ENCODE data around the gene PLEK.

Gene PLEK

DNA sequence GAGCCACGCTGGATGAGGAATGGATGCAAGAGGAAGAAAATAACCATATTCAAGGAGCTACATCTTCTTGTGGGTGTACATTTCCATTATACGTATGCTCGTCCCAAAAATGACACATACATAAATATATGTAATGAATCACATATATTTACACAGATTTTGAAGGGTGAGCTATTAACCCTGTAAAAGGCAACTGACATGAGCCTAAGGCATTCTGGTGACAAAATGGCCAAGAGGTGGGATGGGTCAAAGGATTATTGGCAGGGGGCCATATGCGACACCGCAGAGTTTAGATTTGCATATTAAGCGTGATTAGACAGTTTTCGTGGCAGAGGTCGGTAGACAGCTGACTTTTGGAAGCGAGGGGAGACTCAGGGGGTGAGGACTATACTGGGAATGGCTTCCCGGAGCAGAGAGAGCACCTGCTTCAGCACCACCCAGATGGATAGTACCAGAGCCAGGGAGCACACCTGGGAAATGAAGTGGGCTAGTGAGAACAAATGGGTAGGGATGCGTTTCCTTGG is 44.9 kb upstream of the PLEK start:
- no peak overlapping the region for H2AK5ac ChIP-seq (ENCODE audit: low read length)
- H4K5ac ChIP-seq (ENCODE audit: low read length): no peak overlapping the region
- H2BK15ac ChIP-seq (replicated peaks; ENCODE audit: low read depth): no peak overlapping the region
- H3K23ac ChIP-seq (ENCODE audit: low read length): no peak overlapping the region
- H3K4me1 ChIP-seq (ENCODE audit: control insufficient read depth, low read depth, low read length): no peaks in the 10 kb centered on the region
- peaks cover 11% of the 10 kb centered on the region for H3K27me3 ChIP-seq (ENCODE audit: insufficient read depth, low read length, poor library complexity)
- H2BK5ac ChIP-seq (ENCODE audit: low read length): no peak overlapping the region
- H3K56ac ChIP-seq (ENCODE audit: low read length): no peak overlapping the region
- H3K27ac ChIP-seq (ENCODE audit: low read depth, low read length): no peak overlapping the region
- H3K4me2 ChIP-seq (ENCODE audit: low read length): peak overlapping the region; percentile 97
- no peaks in the 10 kb centered on the region for H3K79me1 ChIP-seq (ENCODE audit: low read length)
- H3K4me3 ChIP-seq (ENCODE audit: low read length): no peak overlapping the region
- no peak overlapping the region for H3K18ac ChIP-seq (ENCODE audit: low read length)
- H3K36me3 ChIP-seq (ENCODE audit: control insufficient read depth, insufficient read depth, low read length): no peaks in the 10 kb centered on the region
- no peak overlapping the region for H4K8ac ChIP-seq (ENCODE audit: low read depth, low read length)
- H3K79me2 ChIP-seq (ENCODE audit: control insufficient read depth, insufficient read depth, low read length): no peaks in the 10 kb centered on the region
- no peak overlapping the region for H2BK120ac ChIP-seq (ENCODE audit: low read depth, low read length)
- H3K9ac ChIP-seq (ENCODE audit: low read length): no peak overlapping the region
- no peak overlapping the region for H3K4ac ChIP-seq (ENCODE audit: low read depth, low read length)
- no CpG with 5 or more reads among the region's 11 CpGs for WGBS (ENCODE audit: extremely low coverage, insufficient coverage, low lambda C conversion rate)
- DNase-seq: peak; percentile 69

DNA sequence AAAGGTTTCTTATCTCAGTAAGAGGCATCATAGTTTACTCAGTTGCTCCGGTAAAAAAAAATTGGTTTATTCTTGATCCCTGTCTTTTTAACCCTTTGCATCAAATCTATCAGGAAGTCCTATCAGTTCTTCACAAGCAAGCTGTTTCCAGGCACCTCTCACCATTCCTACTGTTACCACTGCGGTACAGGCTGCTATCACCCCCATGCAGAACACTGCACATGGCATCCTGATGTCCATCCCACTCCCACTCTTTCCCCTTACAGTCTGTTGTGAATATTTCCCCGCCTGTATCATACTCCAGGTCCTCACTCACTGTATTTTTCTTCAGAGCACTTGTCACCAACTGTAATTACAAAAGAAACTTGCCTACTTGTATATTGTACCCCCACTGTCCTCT is 40.0 kb upstream of the PLEK start:
- Histone ChIP-seq H3K27me3 (ENCODE audit: insufficient read depth, low read length, poor library complexity) (no peaks in the 10 kb centered on the region), H3K27ac (ENCODE audit: low read depth, low read length) (no peak overlapping the region), H3K36me3 (ENCODE audit: control insufficient read depth, insufficient read depth, low read length) (no peaks in the 10 kb centered on the region), H2BK15ac (replicated peaks; ENCODE audit: low read depth) (no peak overlapping the region), H3K56ac (ENCODE audit: low read length) (no peak overlapping the region), H2AK5ac (ENCODE audit: low read length) (no peak overlapping the region), H3K4ac (ENCODE audit: low read depth, low read length) (no peak overlapping the region), H4K8ac (ENCODE audit: low read depth, low read length) (no peak overlapping the region), H3K23ac (ENCODE audit: low read length) (no peak overlapping the region), H3K79me2 (ENCODE audit: control insufficient read depth, insufficient read depth, low read length) (no peaks in the 10 kb centered on the region), H3K4me3 (ENCODE audit: low read length) (no peak overlapping the region), H2BK5ac (ENCODE audit: low read length) (no peak overlapping the region), H3K4me2 (ENCODE audit: low read length) (no peak overlapping the region), H3K18ac (ENCODE audit: low read length) (no peak overlapping the region), H4K5ac (ENCODE audit: low read length) (no peak overlapping the region), H2BK120ac (ENCODE audit: low read depth, low read length) (no peak overlapping the region), H3K4me1 (ENCODE audit: control insufficient read depth, low read depth, low read length) (no peaks in the 10 kb centered on the region), H3K9ac (ENCODE audit: low read length) (no peak overlapping the region), H3K79me1 (ENCODE audit: low read length) (no peaks in the 10 kb centered on the region)
- DNase-seq: no peak
- WGBS (ENCODE audit: extremely low coverage, insufficient coverage, low lambda C conversion rate): no CpG with 5 or more reads among the region's 3 CpGs

DNA sequence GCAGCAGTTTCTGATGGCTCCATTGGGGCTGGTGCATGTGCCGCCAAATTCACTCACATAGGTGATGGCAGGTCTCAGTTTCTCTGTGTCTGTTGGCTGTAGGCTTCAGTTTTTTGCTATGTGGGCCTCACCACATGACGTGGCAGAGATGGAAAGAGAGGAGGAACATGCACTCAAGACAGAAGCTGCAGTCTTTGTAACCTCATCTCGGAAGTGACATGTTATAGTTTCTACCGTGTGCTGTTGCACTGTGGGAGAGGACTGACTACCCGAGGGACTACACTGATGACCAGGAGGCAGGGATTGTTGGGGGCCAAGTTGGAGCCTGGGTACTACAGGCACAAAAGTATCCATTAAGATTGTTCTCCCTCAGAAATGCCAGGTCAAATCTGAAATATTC is 36.2 kb upstream of the PLEK start:
- no CpG with 5 or more reads among the region's 5 CpGs for WGBS (ENCODE audit: extremely low coverage, insufficient coverage, low lambda C conversion rate)
- H2BK120ac ChIP-seq (ENCODE audit: low read depth, low read length): no peak overlapping the region
- H3K18ac ChIP-seq (ENCODE audit: low read length): no peak overlapping the region
- no peak for DNase-seq
- H4K5ac ChIP-seq (ENCODE audit: low read length): no peak overlapping the region
- no peak overlapping the region for H4K8ac ChIP-seq (ENCODE audit: low read depth, low read length)
- H2AK5ac ChIP-seq (ENCODE audit: low read length): no peak overlapping the region
- no peak overlapping the region for H3K56ac ChIP-seq (ENCODE audit: low read length)
- H3K79me1 ChIP-seq (ENCODE audit: low read length): no peaks in the 10 kb centered on the region
- H3K4ac ChIP-seq (ENCODE audit: low read depth, low read length): no peak overlapping the region
- no peak overlapping the region for H2BK5ac ChIP-seq (ENCODE audit: low read length)
- no peak overlapping the region for H3K23ac ChIP-seq (ENCODE audit: low read length)
- H3K4me3 ChIP-seq (ENCODE audit: low read length): no peak overlapping the region
- H3K36me3 ChIP-seq (ENCODE audit: control insufficient read depth, insufficient read depth, low read length): no peaks in the 10 kb centered on the region
- H3K4me1 ChIP-seq (ENCODE audit: control insufficient read depth, low read depth, low read length): no peaks in the 10 kb centered on the region
- H3K27me3 ChIP-seq (ENCODE audit: insufficient read depth, low read length, poor library complexity): no peaks in the 10 kb centered on the region
- H3K27ac ChIP-seq (ENCODE audit: low read depth, low read length): no peak overlapping the region
- H3K9ac ChIP-seq (ENCODE audit: low read length): no peak overlapping the region
- no peak overlapping the region for H2BK15ac ChIP-seq (replicated peaks; ENCODE audit: low read depth)
- H3K4me2 ChIP-seq (ENCODE audit: low read length): no peak overlapping the region
- H3K79me2 ChIP-seq (ENCODE audit: control insufficient read depth, insufficient read depth, low read length): no peaks in the 10 kb centered on the region

DNA sequence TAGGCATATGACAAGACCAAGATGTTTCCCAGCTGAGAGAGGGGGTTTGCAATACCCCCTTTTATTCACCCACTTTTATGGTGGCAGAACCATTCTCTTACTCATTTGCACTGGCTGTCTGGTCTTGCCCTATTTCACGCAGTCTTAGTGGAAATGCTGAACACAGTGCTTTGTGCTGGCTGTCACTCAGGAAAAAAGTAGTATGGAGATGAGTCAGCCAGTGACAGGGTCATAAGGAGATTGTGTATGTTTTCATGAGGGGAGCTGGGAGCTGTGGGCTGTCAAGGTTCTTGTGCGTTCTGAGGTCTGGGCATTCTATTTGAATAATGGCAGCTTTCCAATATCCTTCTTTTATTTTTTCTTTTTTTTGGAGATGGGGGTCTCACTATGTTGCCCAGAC is 34.4 kb upstream of the PLEK start:
- whole genome bisulfite sequencing (ENCODE audit: extremely low coverage, insufficient coverage, low lambda C conversion rate): no CpG with 5 or more reads among the region's 2 CpGs
- Histone ChIP-seq H3K27ac (ENCODE audit: low read depth, low read length) (no peak overlapping the region), H3K4me3 (ENCODE audit: low read length) (no peak overlapping the region)

DNA sequence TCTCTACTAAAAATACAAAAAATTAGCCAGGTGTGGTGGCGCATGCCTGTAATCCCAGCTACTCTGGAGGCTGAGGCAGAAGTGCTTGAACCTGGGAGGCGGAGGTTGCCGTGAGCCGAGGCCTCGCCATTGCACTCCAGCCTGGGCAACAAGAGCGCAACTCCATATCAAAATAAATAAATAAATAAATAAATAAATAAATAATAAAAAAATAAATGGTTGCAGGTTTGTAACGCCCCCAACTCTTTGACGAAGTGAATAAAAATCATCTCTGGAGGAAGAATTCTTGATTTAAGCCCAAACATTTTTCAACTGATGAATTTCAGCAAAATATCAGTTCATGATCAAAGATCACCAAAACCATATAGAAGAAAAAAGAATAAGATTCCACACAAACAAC is 32.1 kb upstream of the PLEK start:
- Histone ChIP-seq H3K27ac (ENCODE audit: low read depth, low read length) (no peak overlapping the region), H4K8ac (ENCODE audit: low read depth, low read length) (no peak overlapping the region), H3K27me3 (ENCODE audit: insufficient read depth, low read length, poor library complexity) (no peaks in the 10 kb centered on the region), H3K4me1 (ENCODE audit: control insufficient read depth, low read depth, low read length) (no peaks in the 10 kb centered on the region), H2AK5ac (ENCODE audit: low read length) (no peak overlapping the region), H3K4ac (ENCODE audit: low read depth, low read length) (no peak overlapping the region), H3K4me2 (ENCODE audit: low read length) (no peak overlapping the region), H3K56ac (ENCODE audit: low read length) (no peak overlapping the region), H4K5ac (ENCODE audit: low read length) (no peak overlapping the region), H2BK5ac (ENCODE audit: low read length) (no peak overlapping the region), H3K79me2 (ENCODE audit: control insufficient read depth, insufficient read depth, low read length) (no peaks in the 10 kb centered on the region), H3K9ac (ENCODE audit: low read length) (no peak overlapping the region), H3K23ac (ENCODE audit: low read length) (no peak overlapping the region), H3K4me3 (ENCODE audit: low read length) (no peak overlapping the region), H3K36me3 (ENCODE audit: control insufficient read depth, insufficient read depth, low read length) (no peaks in the 10 kb centered on the region), H2BK120ac (ENCODE audit: low read depth, low read length) (no peak overlapping the region), H3K79me1 (ENCODE audit: low read length) (no peaks in the 10 kb centered on the region), H3K18ac (ENCODE audit: low read length) (no peak overlapping the region), H2BK15ac (replicated peaks; ENCODE audit: low read depth) (no peak overlapping the region)
- DNase-seq: no peak
- WGBS (ENCODE audit: extremely low coverage, insufficient coverage, low lambda C conversion rate): no CpG with 5 or more reads among the region's 8 CpGs

More for the DNA sequence above, 34.4 kb upstream of the PLEK start:
- H3K23ac ChIP-seq (ENCODE audit: low read length): no peak overlapping the region
- DNase-seq: no peak
- no peak overlapping the region for H3K9ac ChIP-seq (ENCODE audit: low read length)
- no peak overlapping the region for H3K56ac ChIP-seq (ENCODE audit: low read length)
- no peak overlapping the region for H2AK5ac ChIP-seq (ENCODE audit: low read length)
- no peak overlapping the region for H3K4ac ChIP-seq (ENCODE audit: low read depth, low read length)
- H2BK120ac ChIP-seq (ENCODE audit: low read depth, low read length): no peak overlapping the region
- no peak overlapping the region for H4K8ac ChIP-seq (ENCODE audit: low read depth, low read length)
- no peak overlapping the region for H3K4me2 ChIP-seq (ENCODE audit: low read length)
- no peaks in the 10 kb centered on the region for H3K27me3 ChIP-seq (ENCODE audit: insufficient read depth, low read length, poor library complexity)
- no peak overlapping the region for H2BK15ac ChIP-seq (replicated peaks; ENCODE audit: low read depth)
- no peaks in the 10 kb centered on the region for H3K36me3 ChIP-seq (ENCODE audit: control insufficient read depth, insufficient read depth, low read length)
- no peaks in the 10 kb centered on the region for H3K79me2 ChIP-seq (ENCODE audit: control insufficient read depth, insufficient read depth, low read length)
- no peaks in the 10 kb centered on the region for H3K79me1 ChIP-seq (ENCODE audit: low read length)
- no peak overlapping the region for H3K18ac ChIP-seq (ENCODE audit: low read length)
- H3K4me1 ChIP-seq (ENCODE audit: control insufficient read depth, low read depth, low read length): no peaks in the 10 kb centered on the region
- H2BK5ac ChIP-seq (ENCODE audit: low read length): no peak overlapping the region
- H4K5ac ChIP-seq (ENCODE audit: low read length): no peak overlapping the region

DNA sequence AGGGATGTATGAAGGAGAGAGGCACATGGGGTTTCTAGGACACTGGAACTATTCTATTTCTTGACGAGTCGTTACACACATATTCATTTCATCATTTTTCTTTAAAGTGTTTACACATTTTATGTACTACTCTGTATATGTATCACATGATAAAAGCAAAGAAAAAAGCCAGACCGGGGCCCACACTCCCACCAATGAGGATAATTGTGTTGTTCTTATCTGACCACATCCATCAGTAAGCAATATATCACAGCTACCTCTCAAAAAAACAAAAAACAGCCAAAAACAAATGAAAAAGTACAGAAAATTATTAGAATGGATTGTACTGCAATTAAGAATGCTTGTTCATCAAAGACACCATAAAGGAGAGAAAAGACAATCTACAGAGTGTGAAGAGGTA is 31.2 kb upstream of the PLEK start:
- no peak for DNase-seq
- H2AK5ac ChIP-seq (ENCODE audit: low read length): no peak overlapping the region
- H3K27me3 ChIP-seq (ENCODE audit: insufficient read depth, low read length, poor library complexity): no peaks in the 10 kb centered on the region
- no peak overlapping the region for H2BK15ac ChIP-seq (replicated peaks; ENCODE audit: low read depth)
- no peaks in the 10 kb centered on the region for H3K79me2 ChIP-seq (ENCODE audit: control insufficient read depth, insufficient read depth, low read length)
- no peak overlapping the region for H3K56ac ChIP-seq (ENCODE audit: low read length)
- H3K4me1 ChIP-seq (ENCODE audit: control insufficient read depth, low read depth, low read length): no peaks in the 10 kb centered on the region
- no peak overlapping the region for H3K4me2 ChIP-seq (ENCODE audit: low read length)
- H3K18ac ChIP-seq (ENCODE audit: low read length): no peak overlapping the region
- no CpG with 5 or more reads among the region's 3 CpGs for WGBS (ENCODE audit: extremely low coverage, insufficient coverage, low lambda C conversion rate)
- H2BK5ac ChIP-seq (ENCODE audit: low read length): no peak overlapping the region
- no peak overlapping the region for H4K5ac ChIP-seq (ENCODE audit: low read length)
- no peak overlapping the region for H3K4ac ChIP-seq (ENCODE audit: low read depth, low read length)
- H3K23ac ChIP-seq (ENCODE audit: low read length): no peak overlapping the region
- no peak overlapping the region for H3K27ac ChIP-seq (ENCODE audit: low read depth, low read length)
- no peak overlapping the region for H3K9ac ChIP-seq (ENCODE audit: low read length)
- H3K4me3 ChIP-seq (ENCODE audit: low read length): no peak overlapping the region
- H2BK120ac ChIP-seq (ENCODE audit: low read depth, low read length): no peak overlapping the region
- no peak overlapping the region for H4K8ac ChIP-seq (ENCODE audit: low read depth, low read length)
- H3K79me1 ChIP-seq (ENCODE audit: low read length): no peaks in the 10 kb centered on the region
- no peaks in the 10 kb centered on the region for H3K36me3 ChIP-seq (ENCODE audit: control insufficient read depth, insufficient read depth, low read length)
